ENCODE data around the gene STAG1. TPM values are rescaled to one million over a fixed set of nuclear protein-coding genes. Genes with fewer than 3 reads are reported as not detected.

STAG1 gene
- polyA plus RNA-seq, 3 donors = 7.2 to 10.0 (median 7.5) TPM

DNA sequence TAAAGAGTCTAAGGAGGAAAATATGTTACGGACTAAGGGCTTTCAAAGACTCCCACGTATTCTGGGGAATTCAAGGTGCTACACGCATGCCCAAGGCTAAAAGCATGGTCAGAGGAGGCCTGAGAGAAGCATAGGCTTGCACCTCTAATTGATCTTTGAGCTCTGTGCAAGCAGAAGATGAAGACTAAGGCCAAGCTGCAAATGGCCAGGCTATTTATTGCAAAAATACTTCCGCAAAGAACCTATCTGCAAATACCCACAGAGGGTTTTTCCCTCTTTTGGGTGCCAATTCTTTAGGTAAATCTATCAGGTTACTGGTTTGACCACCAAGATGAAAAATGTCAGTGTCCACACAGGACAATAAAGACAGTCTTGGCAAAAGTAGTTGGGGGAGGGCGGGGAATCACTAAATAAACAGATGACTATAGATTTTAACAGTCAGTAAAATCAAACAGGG lies 119.5 kb downstream of the STAG1 start:
- Mint-ChIP-seq H3K4me1 (peaks cover 3% of the 10 kb centered on the region), H3K4me3 (no peak overlapping the region), H3K27ac (no peak overlapping the region), H3K27me3 (ENCODE audit: low read depth in 3 of 3) (no peaks in the 10 kb centered on the region), H3K36me3 (peaks cover 12 to 27% of the 10 kb centered on the region in 2 donors), H3K9me3 (peaks cover 0 to 8% (median 7%) of the 10 kb centered on the region in 7 donors)
- Histone ChIP-seq H3K4me1 (ENCODE audit: control insufficient read depth in 1 of 2, insufficient read depth in 2 of 2, low read length in 2 of 2) (no peaks in the 10 kb centered on the region), H3K27ac (ENCODE audit: low read depth in 1 of 2, low read length in 2 of 2) (no peak overlapping the region), H3K36me3 (replicated peaks in 1 of 2; ENCODE audit: control insufficient read depth in 1 of 2, insufficient read depth in 2 of 2, low read length in 2 of 2) (peaks cover 0 to 16% of the 10 kb centered on the region in 2 donors), H3K79me2 (ENCODE audit: insufficient read depth, low read length) (peaks cover 78% of the 10 kb centered on the region), H4K20me1 (ENCODE audit: insufficient read depth, low read length) (peaks cover 12% of the 10 kb centered on the region), H3K27me3 (ENCODE audit: control insufficient read depth in 2 of 2, insufficient read depth in 2 of 2, low read length in 2 of 2) (no peaks in the 10 kb centered on the region), H2AFZ (ENCODE audit: insufficient read depth, low read depth, low read length, poor library complexity, severe bottlenecking) (no peak overlapping the region), H3K4me3 (replicated peaks in 1 of 3; ENCODE audit: low read depth in 2 of 3, low read length in 3 of 3) (no peak overlapping the region), H3K9ac (ENCODE audit: insufficient read depth, low read length, poor library complexity, severe bottlenecking) (no peak overlapping the region), H3K4me2 (replicated peaks; ENCODE audit: extremely low read depth, low read length, poor library complexity, severe bottlenecking) (no peak overlapping the region), H3K9me3 (replicated peaks in 1 of 2; ENCODE audit: control insufficient read depth in 1 of 2, insufficient read depth in 1 of 2, low read length in 2 of 2) (peaks cover 0 to 6% of the 10 kb centered on the region in 2 donors)
- intact Hi-C loops (cut with micrococcal nuclease) = loop anchor here in 1 of 2 donors (5.0 kb wide), 1 partner anchor 375 kb away; no protein-coding TSS in a partner anchor
- DNase-seq = no peak
- WGBS (ENCODE audit: insufficient coverage) = 100% methylated on average over 1 of the region's 5 CpGs
- TF ChIP-seq CTCF (IDR thresholded peaks at IDR 0.05) = no peak

GRCh38 chr3:136631424-136631823 lies 120.8 kb downstream of the STAG1 start:
- Histone ChIP-seq H3K4me2 (replicated peaks; ENCODE audit: extremely low read depth, low read length, poor library complexity, severe bottlenecking) (no peak overlapping the region), H3K9me3 (replicated peaks in 1 of 2; ENCODE audit: control insufficient read depth in 1 of 2, insufficient read depth in 1 of 2, low read length in 2 of 2) (peaks cover 0 to 6% of the 10 kb centered on the region in 2 donors), H3K9ac (ENCODE audit: insufficient read depth, low read length, poor library complexity, severe bottlenecking) (no peak overlapping the region), H3K27ac (ENCODE audit: low read depth in 1 of 2, low read length in 2 of 2) (no peak overlapping the region), H3K4me1 (ENCODE audit: control insufficient read depth in 1 of 2, insufficient read depth in 2 of 2, low read length in 2 of 2) (peaks cover 5 to 8% of the 10 kb centered on the region in 2 donors), H3K79me2 (ENCODE audit: insufficient read depth, low read length) (peaks cover 71% of the 10 kb centered on the region), H3K4me3 (replicated peaks in 1 of 3; ENCODE audit: low read depth in 2 of 3, low read length in 3 of 3) (no peak overlapping the region), H3K27me3 (ENCODE audit: control insufficient read depth in 2 of 2, insufficient read depth in 2 of 2, low read length in 2 of 2) (no peaks in the 10 kb centered on the region), H2AFZ (ENCODE audit: insufficient read depth, low read depth, low read length, poor library complexity, severe bottlenecking) (no peak overlapping the region), H4K20me1 (ENCODE audit: insufficient read depth, low read length) (peaks cover 12% of the 10 kb centered on the region), H3K36me3 (replicated peaks in 1 of 2; ENCODE audit: control insufficient read depth in 1 of 2, insufficient read depth in 2 of 2, low read length in 2 of 2) (peaks cover 0 to 16% of the 10 kb centered on the region in 2 donors)
- Mint-ChIP-seq H3K27me3 (ENCODE audit: low read depth in 3 of 3) (no peaks in the 10 kb centered on the region), H3K4me1 (peaks cover 11% of the 10 kb centered on the region), H3K9me3 (peaks cover 0 to 8% (median 7%) of the 10 kb centered on the region in 7 donors), H3K36me3 (peaks cover 13 to 29% of the 10 kb centered on the region in 2 donors), H3K4me3 (no peak overlapping the region), H3K27ac (peak overlapping the region in 1 of 7 donors; percentile 36)
- no peak for DNase-seq
- TF ChIP-seq CTCF (IDR thresholded peaks at IDR 0.05) = no peak
- intact Hi-C loops (cut with micrococcal nuclease) = loop anchor here in 1 of 2 donors (5.0 kb wide), 1 partner anchor 374 kb away; no protein-coding TSS in a partner anchor
- no CpG with 5 or more reads among the region's 5 CpGs for WGBS (ENCODE audit: insufficient coverage)

Data from CD14-positive monocyte (primary cell).